ENCODE data around the gene PARD3.
"Not testable (repeated sequence)": the region's sequence is repeated elsewhere in the genome, so short reads cannot be mapped to it uniquely, and the experiment has no call there.

DNA sequence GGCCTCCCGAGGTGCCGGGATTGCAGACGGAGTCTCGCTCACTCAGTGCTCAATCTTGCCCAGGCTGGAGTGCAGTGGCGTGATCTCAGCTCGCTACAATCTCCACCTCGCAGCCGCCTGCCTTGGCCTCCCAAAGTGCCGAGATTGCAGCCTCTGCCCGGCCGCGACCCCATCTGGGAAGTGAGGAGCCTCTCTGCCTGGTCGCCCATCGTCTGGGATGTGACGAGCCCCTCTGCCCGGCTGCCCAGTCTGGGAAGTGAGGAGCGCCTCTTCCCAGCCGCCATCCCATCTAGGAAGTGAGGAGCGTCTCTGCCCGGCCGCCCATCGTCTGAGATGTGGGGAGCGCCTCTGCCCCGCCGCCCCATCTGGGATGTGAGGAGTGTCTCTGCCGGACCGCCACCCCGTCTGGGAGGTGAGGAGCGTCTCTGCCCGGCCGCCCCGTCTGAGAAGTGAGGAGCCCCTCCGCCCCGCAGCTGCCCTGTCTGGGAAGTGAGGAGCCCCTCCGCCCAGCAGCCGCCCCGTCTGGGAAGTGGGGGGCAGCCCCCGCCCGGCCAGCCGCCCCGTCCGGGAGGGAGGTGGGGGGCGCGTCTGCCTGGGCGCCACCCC lies 462.4 kb downstream of the PARD3 start:
- TF ChIP-seq TP53 (CRISPR knock-in tag; IDR thresholded peaks at IDR 0.05); NFE2L2 (conservative IDR thresholded peaks at IDR 0.05; ENCODE audit: low read length); RAD21 (conservative IDR thresholded peaks at IDR 0.05 in 1 of 2, IDR thresholded peaks at IDR 0.05 in 1 of 2): not testable (repeated sequence)
- TF ChIP-seq, protein P1, sequence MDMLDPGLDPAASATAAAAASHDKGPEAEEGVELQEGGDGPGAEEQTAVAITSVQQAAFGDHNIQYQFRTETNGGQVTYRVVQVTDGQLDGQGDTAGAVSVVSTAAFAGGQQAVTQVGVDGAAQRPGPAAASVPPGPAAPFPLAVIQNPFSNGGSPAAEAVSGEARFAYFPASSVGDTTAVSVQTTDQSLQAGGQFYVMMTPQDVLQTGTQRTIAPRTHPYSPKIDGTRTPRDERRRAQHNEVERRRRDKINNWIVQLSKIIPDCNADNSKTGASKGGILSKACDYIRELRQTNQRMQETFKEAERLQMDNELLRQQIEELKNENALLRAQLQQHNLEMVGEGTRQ (IDR thresholded peaks at IDR 0.05): not testable (repeated sequence)
- TF ChIP-seq, protein P2, sequence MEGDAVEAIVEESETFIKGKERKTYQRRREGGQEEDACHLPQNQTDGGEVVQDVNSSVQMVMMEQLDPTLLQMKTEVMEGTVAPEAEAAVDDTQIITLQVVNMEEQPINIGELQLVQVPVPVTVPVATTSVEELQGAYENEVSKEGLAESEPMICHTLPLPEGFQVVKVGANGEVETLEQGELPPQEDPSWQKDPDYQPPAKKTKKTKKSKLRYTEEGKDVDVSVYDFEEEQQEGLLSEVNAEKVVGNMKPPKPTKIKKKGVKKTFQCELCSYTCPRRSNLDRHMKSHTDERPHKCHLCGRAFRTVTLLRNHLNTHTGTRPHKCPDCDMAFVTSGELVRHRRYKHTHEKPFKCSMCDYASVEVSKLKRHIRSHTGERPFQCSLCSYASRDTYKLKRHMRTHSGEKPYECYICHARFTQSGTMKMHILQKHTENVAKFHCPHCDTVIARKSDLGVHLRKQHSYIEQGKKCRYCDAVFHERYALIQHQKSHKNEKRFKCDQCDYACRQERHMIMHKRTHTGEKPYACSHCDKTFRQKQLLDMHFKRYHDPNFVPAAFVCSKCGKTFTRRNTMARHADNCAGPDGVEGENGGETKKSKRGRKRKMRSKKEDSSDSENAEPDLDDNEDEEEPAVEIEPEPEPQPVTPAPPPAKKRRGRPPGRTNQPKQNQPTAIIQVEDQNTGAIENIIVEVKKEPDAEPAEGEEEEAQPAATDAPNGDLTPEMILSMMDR (IDR thresholded peaks at IDR 0.05): not testable (repeated sequence)
- TF ChIP-seq, protein P3, sequence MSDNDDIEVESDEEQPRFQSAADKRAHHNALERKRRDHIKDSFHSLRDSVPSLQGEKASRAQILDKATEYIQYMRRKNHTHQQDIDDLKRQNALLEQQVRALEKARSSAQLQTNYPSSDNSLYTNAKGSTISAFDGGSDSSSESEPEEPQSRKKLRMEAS (IDR thresholded peaks at IDR 0.05): not testable (repeated sequence)
- TF ChIP-seq, protein P4, sequence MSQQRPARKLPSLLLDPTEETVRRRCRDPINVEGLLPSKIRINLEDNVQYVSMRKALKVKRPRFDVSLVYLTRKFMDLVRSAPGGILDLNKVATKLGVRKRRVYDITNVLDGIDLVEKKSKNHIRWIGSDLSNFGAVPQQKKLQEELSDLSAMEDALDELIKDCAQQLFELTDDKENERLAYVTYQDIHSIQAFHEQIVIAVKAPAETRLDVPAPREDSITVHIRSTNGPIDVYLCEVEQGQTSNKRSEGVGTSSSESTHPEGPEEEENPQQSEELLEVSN (IDR thresholded peaks at IDR 0.05; ENCODE audit: borderline replicate concordance, low read depth): not testable (repeated sequence)
- TF ChIP-seq, protein P5, sequence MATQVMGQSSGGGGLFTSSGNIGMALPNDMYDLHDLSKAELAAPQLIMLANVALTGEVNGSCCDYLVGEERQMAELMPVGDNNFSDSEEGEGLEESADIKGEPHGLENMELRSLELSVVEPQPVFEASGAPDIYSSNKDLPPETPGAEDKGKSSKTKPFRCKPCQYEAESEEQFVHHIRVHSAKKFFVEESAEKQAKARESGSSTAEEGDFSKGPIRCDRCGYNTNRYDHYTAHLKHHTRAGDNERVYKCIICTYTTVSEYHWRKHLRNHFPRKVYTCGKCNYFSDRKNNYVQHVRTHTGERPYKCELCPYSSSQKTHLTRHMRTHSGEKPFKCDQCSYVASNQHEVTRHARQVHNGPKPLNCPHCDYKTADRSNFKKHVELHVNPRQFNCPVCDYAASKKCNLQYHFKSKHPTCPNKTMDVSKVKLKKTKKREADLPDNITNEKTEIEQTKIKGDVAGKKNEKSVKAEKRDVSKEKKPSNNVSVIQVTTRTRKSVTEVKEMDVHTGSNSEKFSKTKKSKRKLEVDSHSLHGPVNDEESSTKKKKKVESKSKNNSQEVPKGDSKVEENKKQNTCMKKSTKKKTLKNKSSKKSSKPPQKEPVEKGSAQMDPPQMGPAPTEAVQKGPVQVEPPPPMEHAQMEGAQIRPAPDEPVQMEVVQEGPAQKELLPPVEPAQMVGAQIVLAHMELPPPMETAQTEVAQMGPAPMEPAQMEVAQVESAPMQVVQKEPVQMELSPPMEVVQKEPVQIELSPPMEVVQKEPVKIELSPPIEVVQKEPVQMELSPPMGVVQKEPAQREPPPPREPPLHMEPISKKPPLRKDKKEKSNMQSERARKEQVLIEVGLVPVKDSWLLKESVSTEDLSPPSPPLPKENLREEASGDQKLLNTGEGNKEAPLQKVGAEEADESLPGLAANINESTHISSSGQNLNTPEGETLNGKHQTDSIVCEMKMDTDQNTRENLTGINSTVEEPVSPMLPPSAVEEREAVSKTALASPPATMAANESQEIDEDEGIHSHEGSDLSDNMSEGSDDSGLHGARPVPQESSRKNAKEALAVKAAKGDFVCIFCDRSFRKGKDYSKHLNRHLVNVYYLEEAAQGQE (IDR thresholded peaks at IDR 0.05): not testable (repeated sequence)

Measured in A549 (cell line).